ENCODE measurements around the gene NCAM2.

The NCAM2 gene

GRCh38 chr21:21203822-21204339, 205.7 kb downstream of the NCAM2 start:
- Histone ChIP-seq H3K36me3 (ENCODE audit: control insufficient read depth in 2 of 2, insufficient read depth in 2 of 2, low read length in 2 of 2) (no peaks in the 10 kb centered on the region), H3K27ac (ENCODE audit: low read depth in 2 of 2, low read length in 2 of 2) (no peak overlapping the region), H3K27me3 (ENCODE audit: control insufficient read depth in 2 of 2, insufficient read depth in 2 of 2, low read length in 2 of 2) (no peaks in the 10 kb centered on the region), H3K9me3 (ENCODE audit: control insufficient read depth in 2 of 2, low read length in 2 of 2) (no peaks in the 10 kb centered on the region), H3K4me1 (ENCODE audit: control insufficient read depth in 2 of 2, insufficient read depth in 2 of 2, low read length in 2 of 2) (no peaks in the 10 kb centered on the region), H3K9ac (ENCODE audit: low read depth in 1 of 2, low read length in 2 of 2) (no peak overlapping the region), H3K4me3 (ENCODE audit: low read length in 2 of 2) (no peak overlapping the region)

GRCh38 chr21:21204366-21204996, 206.3 kb downstream of the NCAM2 start:
- Histone ChIP-seq H3K4me1 (ENCODE audit: control insufficient read depth in 2 of 2, insufficient read depth in 2 of 2, low read length in 2 of 2) (no peaks in the 10 kb centered on the region), H3K4me3 (ENCODE audit: low read length in 2 of 2) (no peak overlapping the region), H3K9me3 (ENCODE audit: control insufficient read depth in 2 of 2, low read length in 2 of 2) (no peaks in the 10 kb centered on the region), H3K27ac (ENCODE audit: low read depth in 2 of 2, low read length in 2 of 2) (no peak overlapping the region), H3K36me3 (ENCODE audit: control insufficient read depth in 2 of 2, insufficient read depth in 2 of 2, low read length in 2 of 2) (no peaks in the 10 kb centered on the region), H3K27me3 (ENCODE audit: control insufficient read depth in 2 of 2, insufficient read depth in 2 of 2, low read length in 2 of 2) (no peaks in the 10 kb centered on the region), H3K9ac (ENCODE audit: low read depth in 1 of 2, low read length in 2 of 2) (no peak overlapping the region)

- Histone ChIP-seq H3K36me3 (ENCODE audit: control insufficient read depth in 2 of 2, insufficient read depth in 2 of 2, low read length in 2 of 2) (no peaks in the 10 kb centered on the region), H3K9ac (ENCODE audit: low read depth in 1 of 2, low read length in 2 of 2) (no peak overlapping the region), H3K27me3 (ENCODE audit: control insufficient read depth in 2 of 2, insufficient read depth in 2 of 2, low read length in 2 of 2) (no peaks in the 10 kb centered on the region), H3K9me3 (ENCODE audit: control insufficient read depth in 2 of 2, low read length in 2 of 2) (no peaks in the 10 kb centered on the region), H3K4me1 (ENCODE audit: control insufficient read depth in 2 of 2, insufficient read depth in 2 of 2, low read length in 2 of 2) (no peaks in the 10 kb centered on the region), H3K4me3 (ENCODE audit: low read length in 2 of 2) (no peak overlapping the region), H3K27ac (ENCODE audit: low read depth in 2 of 2, low read length in 2 of 2) (no peak overlapping the region)
These were observed 207.4 kb downstream of the NCAM2 start for GRCh38 chr21:21205604-21206003.

- no peaks in the 10 kb centered on the region for H3K36me3 ChIP-seq (ENCODE audit: control insufficient read depth in 2 of 2, insufficient read depth in 2 of 2, low read length in 2 of 2)
- no peak overlapping the region for H3K9ac ChIP-seq (ENCODE audit: low read depth in 1 of 2, low read length in 2 of 2)
- no peak overlapping the region for H3K4me3 ChIP-seq (ENCODE audit: low read length in 2 of 2)
- no peaks in the 10 kb centered on the region for H3K27me3 ChIP-seq (ENCODE audit: control insufficient read depth in 2 of 2, insufficient read depth in 2 of 2, low read length in 2 of 2)
- peaks cover 0 to 3% of the 10 kb centered on the region in 2 donors for H3K9me3 ChIP-seq (ENCODE audit: control insufficient read depth in 2 of 2, low read length in 2 of 2)
- H3K4me1 ChIP-seq (ENCODE audit: control insufficient read depth in 2 of 2, insufficient read depth in 2 of 2, low read length in 2 of 2) = no peaks in the 10 kb centered on the region
- no peak overlapping the region for H3K27ac ChIP-seq (ENCODE audit: low read depth in 2 of 2, low read length in 2 of 2)
These were observed 212.3 kb downstream of the NCAM2 start for GRCh38 chr21:21210552-21210951.

- Histone ChIP-seq H3K36me3 (ENCODE audit: control insufficient read depth in 2 of 2, insufficient read depth in 2 of 2, low read length in 2 of 2) (no peaks in the 10 kb centered on the region), H3K27me3 (ENCODE audit: control insufficient read depth in 2 of 2, insufficient read depth in 2 of 2, low read length in 2 of 2) (no peaks in the 10 kb centered on the region), H3K9me3 (ENCODE audit: control insufficient read depth in 2 of 2, low read length in 2 of 2) (peaks cover 0 to 3% of the 10 kb centered on the region in 2 donors), H3K4me1 (ENCODE audit: control insufficient read depth in 2 of 2, insufficient read depth in 2 of 2, low read length in 2 of 2) (no peaks in the 10 kb centered on the region), H3K27ac (ENCODE audit: low read depth in 2 of 2, low read length in 2 of 2) (no peak overlapping the region), H3K9ac (ENCODE audit: low read depth in 1 of 2, low read length in 2 of 2) (no peak overlapping the region), H3K4me3 (ENCODE audit: low read length in 2 of 2) (no peak overlapping the region)
These were observed 215.1 kb downstream of the NCAM2 start for GRCh38 chr21:21213297-21213696.

- H3K27me3 ChIP-seq (ENCODE audit: control insufficient read depth in 2 of 2, insufficient read depth in 2 of 2, low read length in 2 of 2) = no peaks in the 10 kb centered on the region
- H3K9ac ChIP-seq (ENCODE audit: low read depth in 1 of 2, low read length in 2 of 2) = no peak overlapping the region
- peaks cover 0 to 3% of the 10 kb centered on the region in 2 donors for H3K9me3 ChIP-seq (ENCODE audit: control insufficient read depth in 2 of 2, low read length in 2 of 2)
- no peaks in the 10 kb centered on the region for H3K36me3 ChIP-seq (ENCODE audit: control insufficient read depth in 2 of 2, insufficient read depth in 2 of 2, low read length in 2 of 2)
- H3K4me3 ChIP-seq (ENCODE audit: low read length in 2 of 2) = no peak overlapping the region
- no peaks in the 10 kb centered on the region for H3K4me1 ChIP-seq (ENCODE audit: control insufficient read depth in 2 of 2, insufficient read depth in 2 of 2, low read length in 2 of 2)
- no peak overlapping the region for H3K27ac ChIP-seq (ENCODE audit: low read depth in 2 of 2, low read length in 2 of 2)
These were observed 217.8 kb downstream of the NCAM2 start for GRCh38 chr21:21216047-21216446.

- Histone ChIP-seq H3K27ac (ENCODE audit: low read depth in 2 of 2, low read length in 2 of 2) (no peak overlapping the region), H3K4me3 (ENCODE audit: low read length in 2 of 2) (no peak overlapping the region), H3K9me3 (ENCODE audit: control insufficient read depth in 2 of 2, low read length in 2 of 2) (no peaks in the 10 kb centered on the region), H3K27me3 (ENCODE audit: control insufficient read depth in 2 of 2, insufficient read depth in 2 of 2, low read length in 2 of 2) (no peaks in the 10 kb centered on the region), H3K36me3 (ENCODE audit: control insufficient read depth in 2 of 2, insufficient read depth in 2 of 2, low read length in 2 of 2) (no peaks in the 10 kb centered on the region), H3K9ac (ENCODE audit: low read depth in 1 of 2, low read length in 2 of 2) (no peak overlapping the region), H3K4me1 (ENCODE audit: control insufficient read depth in 2 of 2, insufficient read depth in 2 of 2, low read length in 2 of 2) (no peaks in the 10 kb centered on the region)
These were observed 228.3 kb downstream of the NCAM2 start for GRCh38 chr21:21226472-21226871.

GRCh38 chr21:21230672-21231071, 232.5 kb downstream of the NCAM2 start:
- no peak overlapping the region for H3K27ac ChIP-seq (ENCODE audit: low read depth in 2 of 2, low read length in 2 of 2)
- H3K4me1 ChIP-seq (ENCODE audit: control insufficient read depth in 2 of 2, insufficient read depth in 2 of 2, low read length in 2 of 2) = no peaks in the 10 kb centered on the region
- H3K4me3 ChIP-seq (ENCODE audit: low read length in 2 of 2) = no peak overlapping the region
- H3K27me3 ChIP-seq (ENCODE audit: control insufficient read depth in 2 of 2, insufficient read depth in 2 of 2, low read length in 2 of 2) = no peaks in the 10 kb centered on the region
- no peak overlapping the region for H3K9ac ChIP-seq (ENCODE audit: low read depth in 1 of 2, low read length in 2 of 2)
- no peaks in the 10 kb centered on the region for H3K9me3 ChIP-seq (ENCODE audit: control insufficient read depth in 2 of 2, low read length in 2 of 2)
- H3K36me3 ChIP-seq (ENCODE audit: control insufficient read depth in 2 of 2, insufficient read depth in 2 of 2, low read length in 2 of 2) = no peaks in the 10 kb centered on the region

GRCh38 chr21:21231913-21232312, 233.7 kb downstream of the NCAM2 start:
- Histone ChIP-seq H3K4me1 (ENCODE audit: control insufficient read depth in 2 of 2, insufficient read depth in 2 of 2, low read length in 2 of 2) (no peaks in the 10 kb centered on the region), H3K9me3 (ENCODE audit: control insufficient read depth in 2 of 2, low read length in 2 of 2) (no peaks in the 10 kb centered on the region), H3K27ac (ENCODE audit: low read depth in 2 of 2, low read length in 2 of 2) (no peak overlapping the region), H3K27me3 (ENCODE audit: control insufficient read depth in 2 of 2, insufficient read depth in 2 of 2, low read length in 2 of 2) (no peaks in the 10 kb centered on the region), H3K4me3 (ENCODE audit: low read length in 2 of 2) (no peak overlapping the region), H3K36me3 (ENCODE audit: control insufficient read depth in 2 of 2, insufficient read depth in 2 of 2, low read length in 2 of 2) (no peaks in the 10 kb centered on the region), H3K9ac (ENCODE audit: low read depth in 1 of 2, low read length in 2 of 2) (no peak overlapping the region)

GRCh38 chr21:21232320-21232719, 234.1 kb downstream of the NCAM2 start:
- H3K4me3 ChIP-seq (ENCODE audit: low read length in 2 of 2) = no peak overlapping the region
- H3K27me3 ChIP-seq (ENCODE audit: control insufficient read depth in 2 of 2, insufficient read depth in 2 of 2, low read length in 2 of 2) = no peaks in the 10 kb centered on the region
- H3K9ac ChIP-seq (ENCODE audit: low read depth in 1 of 2, low read length in 2 of 2) = no peak overlapping the region
- no peaks in the 10 kb centered on the region for H3K4me1 ChIP-seq (ENCODE audit: control insufficient read depth in 2 of 2, insufficient read depth in 2 of 2, low read length in 2 of 2)
- H3K36me3 ChIP-seq (ENCODE audit: control insufficient read depth in 2 of 2, insufficient read depth in 2 of 2, low read length in 2 of 2) = no peaks in the 10 kb centered on the region
- no peaks in the 10 kb centered on the region for H3K9me3 ChIP-seq (ENCODE audit: control insufficient read depth in 2 of 2, low read length in 2 of 2)
- no peak overlapping the region for H3K27ac ChIP-seq (ENCODE audit: low read depth in 2 of 2, low read length in 2 of 2)
